Right renal pelvis (tissue), 4 donors: Measurements from ENCODE around the gene ANO1. TPM values are rescaled to one million over a fixed set of nuclear protein-coding genes. Genes with fewer than 3 reads are reported as not detected.
"Not testable (repeated sequence)": the region's sequence is repeated elsewhere in the genome, so short reads cannot be mapped to it uniquely, and the experiment has no call there.

Experiments used
- DNase-seq, 4 donors: peaks; one replicate each; pipeline ENCODE4 v3.0.0-alpha.2; 2013; ENCODE audit warnings: low read depth in 4 of 4, low spot score in 3 of 4, missing footprints in 1 of 4
- polyA plus RNA-seq, 4 donors: library from polyadenylated mRNA; unstranded; fragments of 120-200 nt; gene quantifications; one replicate each; pipeline ENCODE4 v1.2.1, GENCODE V29; 2013; ENCODE audit not compliant: insufficient read length in 4 of 4

The ANO1 gene
- polyA plus RNA-seq, 4 donors, result 12.3 to 17.6 (median 15.3) TPM

GRCh38 chr11:70183032-70183431 is 104.9 kb downstream of the ANO1 start:
- DNase-seq, result no peak

GRCh38 chr11:70183483-70184176 is 105.5 kb downstream of the ANO1 start:
- DNase-seq, result no peak

GRCh38 chr11:70184396-70184795 is 106.3 kb downstream of the ANO1 start:
- DNase-seq, result no peak

- no peak for DNase-seq
These were observed 107.4 kb downstream of the ANO1 start for GRCh38 chr11:70185348-70186055.

GRCh38 chr11:70186420-70186819 is 108.3 kb downstream of the ANO1 start:
- DNase-seq, result no peak

GRCh38 chr11:70186936-70187335 is 108.8 kb downstream of the ANO1 start:
- DNase-seq, result no peak

GRCh38 chr11:70187771-70188170 is 109.7 kb downstream of the ANO1 start:
- DNase-seq, result no peak

GRCh38 chr11:70189622-70190021 is 111.5 kb downstream of the ANO1 start:
- DNase-seq, result no peak

GRCh38 chr11:70191495-70192140 is 113.5 kb downstream of the ANO1 start:
- peak in 2 of 4 donors; percentile 59 to 61 for DNase-seq

GRCh38 chr11:70192666-70193410 is 114.7 kb downstream of the ANO1 start:
- DNase-seq, result no peak

GRCh38 chr11:70193411-70194292 is 115.5 kb downstream of the ANO1 start:
- no peak for DNase-seq

- DNase-seq, result no peak
These were observed 117.0 kb downstream of the ANO1 start for GRCh38 chr11:70194792-70195791.

- DNase-seq, result no peak
These were observed 122.2 kb downstream of the ANO1 start for GRCh38 chr11:70200212-70200844.

GRCh38 chr11:70201047-70201446 is 122.9 kb downstream of the ANO1 start:
- not testable (repeated sequence) for DNase-seq

- no peak for DNase-seq
These were observed 124.1 kb downstream of the ANO1 start for GRCh38 chr11:70201882-70202861.

- peak; percentile 88 to 91 (median 90) for DNase-seq
These were observed 125.0 kb downstream of the ANO1 start, which contains the start of gene FADD for GRCh38 chr11:70202920-70203750. Gene FADD, plus strand, starts transcription at chr11:70203296. Its CDS starts 164 bp downstream, at chr11:70203460.
